ENCODE results near the gene JAG1.

DNA sequence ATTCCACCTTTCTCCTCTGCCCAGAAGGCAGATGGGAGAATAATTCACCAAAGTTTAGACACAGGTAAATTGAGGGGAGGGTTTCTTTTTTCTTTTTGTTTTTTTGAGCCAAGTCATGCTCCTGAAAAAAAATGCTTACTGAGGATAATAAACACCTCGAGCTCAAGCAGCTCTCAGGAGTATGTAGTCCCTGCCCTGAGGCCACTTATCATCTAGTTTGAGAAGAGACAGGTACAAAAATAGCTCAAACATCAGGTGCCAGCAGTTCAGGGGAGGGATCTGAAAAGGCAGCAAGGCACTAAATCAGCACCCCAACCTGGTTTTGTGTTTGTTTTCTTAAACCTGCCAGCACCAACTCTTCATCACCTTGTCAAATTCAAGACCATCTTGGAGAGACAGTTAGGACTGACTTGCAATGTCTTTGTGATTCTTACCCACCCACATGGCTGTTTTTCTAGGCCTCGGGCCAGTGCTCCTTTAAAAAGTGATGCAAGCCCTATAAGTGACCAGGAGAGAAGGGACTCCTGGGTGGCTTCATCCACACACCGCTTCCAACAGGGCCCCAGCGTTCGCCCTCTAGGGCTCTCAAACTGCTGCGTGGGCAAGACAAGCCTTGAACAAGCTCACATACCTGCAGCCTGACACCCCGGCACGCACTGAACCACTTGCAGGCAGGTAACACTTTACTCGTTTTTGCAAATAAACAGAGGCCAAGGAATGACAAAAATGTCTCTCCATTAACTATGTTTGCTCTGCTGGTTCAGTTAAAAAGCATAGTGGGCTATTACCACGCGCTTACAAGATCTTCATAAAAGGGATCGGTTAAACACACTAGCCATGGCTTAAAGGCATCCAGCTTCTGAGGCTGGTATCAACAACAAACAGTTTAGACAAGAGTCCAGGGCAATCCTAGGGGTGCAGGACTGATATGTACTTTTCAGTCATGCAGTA lies 13.9 kb downstream of the JAG1 start:
- TF ChIP-seq, protein P1, sequence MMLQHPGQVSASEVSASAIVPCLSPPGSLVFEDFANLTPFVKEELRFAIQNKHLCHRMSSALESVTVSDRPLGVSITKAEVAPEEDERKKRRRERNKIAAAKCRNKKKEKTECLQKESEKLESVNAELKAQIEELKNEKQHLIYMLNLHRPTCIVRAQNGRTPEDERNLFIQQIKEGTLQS (IDR thresholded peaks at IDR 0.05), result no peak
- TF ChIP-seq, protein P1 (CRISPR knock-in tag; conservative IDR thresholded peaks at IDR 0.05), result no peak
- TF ChIP-seq RAD21 (CRISPR knock-in tag; conservative IDR thresholded peaks at IDR 0.05 in 1 of 2, IDR thresholded peaks at IDR 0.05 in 1 of 2) (no peak), CEBPB (tag; IDR thresholded peaks at IDR 0.05) (no peak), ZFP1 (CRISPR knock-in tag; IDR thresholded peaks at IDR 0.05) (no peak), HDAC1 (IDR thresholded peaks at IDR 0.05) (no peak), ZNF318 (IDR thresholded peaks at IDR 0.05; ENCODE audit: borderline replicate concordance in 1 of 2, low read depth in 1 of 2) (no peak), CAMTA2 (CRISPR knock-in tag; conservative IDR thresholded peaks at IDR 0.05) (no peak), POLR2AphosphoS5 (IDR thresholded peaks at IDR 0.05; ENCODE audit: control insufficient read depth, insufficient read depth, low read depth, low read length) (no peak)

Measured in K562 (cell line).